Erythroblast (primary cell): ENCODE results near the gene ZNF550.

Experiments
- GATA1 ChIP-seq: IDR thresholded peaks from 2 replicates; pipeline ENCODE4 v1.6.1; 2011; ENCODE audit warnings: low read depth, mild to moderate bottlenecking, control low read depth, low read length, moderate library complexity
- POLR2A ChIP-seq: IDR thresholded peaks from 2 replicates; pipeline ENCODE4 v1.6.1; 2011; ENCODE audit warnings: mild to moderate bottlenecking, low read length

GRCh38 chr19:57563547-57563946 is 3.9 kb upstream of the ZNF550 start:
- TF ChIP-seq POLR2A (no peak), GATA1 (no peak)
